T-helper 2 cell treated with Interferon-gamma antibody and Interleukin-4, amounts not matched to agents 100 ng/mL and 5 ng/mL, for 36 hours (primary cell): Measurements from ENCODE around the gene KLF13. TPM values are rescaled to one million over a fixed set of nuclear protein-coding genes. Genes with fewer than 3 reads are reported as not detected.

Experiments used
- intact Hi-C: fragments of 100-400 bp; cut with micrococcal nuclease; formaldehyde crosslinking; loops from one replicate; pipeline ENCODE4 v1.15.1; 2023
- total RNA-seq: library from RNA; stranded (reverse); gene quantifications from 2 replicates; pipeline ENCODE4 v1.2.3, GENCODE V29; 2022

Gene KLF13
- total RNA-seq, 1 donor from 2014 or later: 171 TPM

GRCh38 chr15:31316135-31316795 lies 10.4 kb upstream of the KLF13 start:
- intact Hi-C loops: no loop called here

GRCh38 chr15:31317017-31317416 lies 9.6 kb upstream of the KLF13 start:
- intact Hi-C loops: no loop called here

GRCh38 chr15:31317421-31318327 lies 9.0 kb upstream of the KLF13 start:
- intact Hi-C loops: no loop called here

- intact Hi-C loops: no loop called here
Observed at GRCh38 chr15:31318429-31318828, 8.2 kb upstream of the KLF13 start.

- intact Hi-C loops: no loop called here
Observed at GRCh38 chr15:31320022-31320421, 6.6 kb upstream of the KLF13 start.

GRCh38 chr15:31321418-31321817 lies 5.2 kb upstream of the KLF13 start:
- intact Hi-C loops: no loop called here

- intact Hi-C loops: no loop called here
Observed at GRCh38 chr15:31322504-31322903, 4.1 kb upstream of the KLF13 start.

GRCh38 chr15:31323627-31324026 lies 3.0 kb upstream of the KLF13 start:
- intact Hi-C loops: loop anchor here (2.0 kb wide), 1 partner anchor 123 kb away; no protein-coding TSS in a partner anchor

- intact Hi-C loops: loop anchor here (2.0 kb wide), 1 partner anchor 123 kb away; no protein-coding TSS in a partner anchor
Observed at GRCh38 chr15:31324186-31324585, 2.4 kb upstream of the KLF13 start.

GRCh38 chr15:31324806-31325594 lies 1.6 kb upstream of the KLF13 start:
- intact Hi-C loops: loop anchor here (2.0 kb wide), 1 partner anchor 124 kb away; no protein-coding TSS in a partner anchor

GRCh38 chr15:31325595-31326155 lies 960 bp upstream of the KLF13 start:
- intact Hi-C loops: loop anchor here (1.0 to 2.0 kb wide), 7 partner anchors 36 to 158 kb away; no protein-coding TSS in a partner anchor

- intact Hi-C loops: loop anchor here (1.0 kb wide), 6 partner anchors 34 to 156 kb away; no protein-coding TSS in a partner anchor
Observed at GRCh38 chr15:31326875-31327668, 437 bp downstream of the KLF13 start.

- intact Hi-C loops: loop anchor here (1.0 kb wide), 2 partner anchors 19 to 160 kb away; no protein-coding TSS in a partner anchor
Observed at GRCh38 chr15:31327669-31328427, 1.2 kb downstream of the KLF13 start.

GRCh38 chr15:31328428-31328968 lies 1.9 kb downstream of the KLF13 start:
- intact Hi-C loops: loop anchor here (1.0 kb wide), 2 partner anchors 19 to 160 kb away; no protein-coding TSS in a partner anchor

GRCh38 chr15:31328969-31329639 lies 2.5 kb downstream of the KLF13 start:
- intact Hi-C loops: loop anchor here (1.0 kb wide), 2 partner anchors 18 to 159 kb away; no protein-coding TSS in a partner anchor

GRCh38 chr15:31329640-31330010 lies 3.0 kb downstream of the KLF13 start:
- intact Hi-C loops: no loop called here

- intact Hi-C loops: no loop called here
Observed at GRCh38 chr15:31330111-31330785, 3.6 kb downstream of the KLF13 start.

- intact Hi-C loops: no loop called here
Observed at GRCh38 chr15:31330836-31331235, 4.2 kb downstream of the KLF13 start.
